ENCODE results near the gene DNM3. TPM values are rescaled to one million over a fixed set of nuclear protein-coding genes. Genes with fewer than 3 reads are reported as not detected.

The DNM3 gene
- total RNA-seq, 1 donor from 2014 or later, result 2.1 TPM

GRCh38 chr1:172343240-172344160 is 502.2 kb downstream of the DNM3 start:
- peaks cover 13% of the 10 kb centered on the region for H3K9me3 Mint-ChIP-seq
- DNase-seq (ENCODE audit: extremely low spot score, unreplicated experiment), result no peak
- H3K27ac Mint-ChIP-seq, result peak overlapping the region; percentile 63
- peaks cover 25% of the 10 kb centered on the region for H3K4me1 Mint-ChIP-seq (ENCODE audit: unreplicated experiment)
- TF ChIP-seq CTCF (conservative IDR thresholded peaks at IDR 0.05), result no peak
- no peaks in the 10 kb centered on the region for H3K36me3 Mint-ChIP-seq
- H3K27me3 Mint-ChIP-seq, result no peaks in the 10 kb centered on the region
- peak overlapping the region; percentile 59 for H3K4me3 Mint-ChIP-seq

- no peak overlapping the region for H3K4me3 Mint-ChIP-seq
- H3K9me3 Mint-ChIP-seq, result peaks cover 13% of the 10 kb centered on the region
- no peak for TF ChIP-seq CTCF (conservative IDR thresholded peaks at IDR 0.05)
- H3K27me3 Mint-ChIP-seq, result no peaks in the 10 kb centered on the region
- peaks cover 25% of the 10 kb centered on the region for H3K4me1 Mint-ChIP-seq (ENCODE audit: unreplicated experiment)
- no peak for DNase-seq (ENCODE audit: extremely low spot score, unreplicated experiment)
- no peaks in the 10 kb centered on the region for H3K36me3 Mint-ChIP-seq
- H3K27ac Mint-ChIP-seq, result no peak overlapping the region
Observed at GRCh38 chr1:172344444-172344843, 503.1 kb downstream of the DNM3 start.

GRCh38 chr1:172345077-172345476 is 503.8 kb downstream of the DNM3 start:
- Mint-ChIP-seq H3K27me3 (no peaks in the 10 kb centered on the region), H3K4me3 (no peak overlapping the region), H3K36me3 (no peaks in the 10 kb centered on the region), H3K4me1 (ENCODE audit: unreplicated experiment) (peaks cover 20% of the 10 kb centered on the region), H3K27ac (no peak overlapping the region), H3K9me3 (peaks cover 13% of the 10 kb centered on the region)
- TF ChIP-seq CTCF (conservative IDR thresholded peaks at IDR 0.05), result no peak
- DNase-seq (ENCODE audit: extremely low spot score, unreplicated experiment), result no peak

- Mint-ChIP-seq H3K9me3 (peaks cover 13% of the 10 kb centered on the region), H3K27ac (no peak overlapping the region), H3K4me3 (no peak overlapping the region), H3K36me3 (no peaks in the 10 kb centered on the region), H3K27me3 (no peaks in the 10 kb centered on the region), H3K4me1 (ENCODE audit: unreplicated experiment) (peaks cover 31% of the 10 kb centered on the region)
- DNase-seq (ENCODE audit: extremely low spot score, unreplicated experiment), result no peak
- no peak for TF ChIP-seq CTCF (conservative IDR thresholded peaks at IDR 0.05)
Observed at GRCh38 chr1:172347416-172347815, 506.1 kb downstream of the DNM3 start.

GRCh38 chr1:172350856-172351255 is 509.6 kb downstream of the DNM3 start:
- H3K27me3 Mint-ChIP-seq, result no peaks in the 10 kb centered on the region
- H3K27ac Mint-ChIP-seq, result peak overlapping the region; percentile 8
- peaks cover 34% of the 10 kb centered on the region for H3K4me1 Mint-ChIP-seq (ENCODE audit: unreplicated experiment)
- no peak for DNase-seq (ENCODE audit: extremely low spot score, unreplicated experiment)
- TF ChIP-seq CTCF (conservative IDR thresholded peaks at IDR 0.05), result no peak
- peaks cover 17% of the 10 kb centered on the region for H3K9me3 Mint-ChIP-seq
- no peak overlapping the region for H3K4me3 Mint-ChIP-seq
- H3K36me3 Mint-ChIP-seq, result no peaks in the 10 kb centered on the region
